GM23248 (cell line): ENCODE results near the gene ACOD1. TPM values are rescaled to one million over a fixed set of nuclear protein-coding genes. Genes with fewer than 3 reads are reported as not detected.
A peak's percentile ranks its signal among the peaks of the same experiment; 100 is the strongest.

Experiments used
- DNase-seq: peaks from one replicate; pipeline ENCODE4 v3.0.0-alpha.2; 2015
- H2AFZ ChIP-seq: fragments of 200-600 bp; sonication (generic); 2 replicates; pipeline ENCODE4 v1.6.1; 2016; ENCODE audit warnings: antibody characterized with exemption
- H3F3A ChIP-seq: fragments of 200-600 bp; sonication (generic); 2 replicates; pipeline ENCODE4 v1.6.1; 2016; ENCODE audit warnings: mild to moderate bottlenecking, antibody characterized with exemption, mixed run types; ENCODE audit not compliant: insufficient read depth
- H3K27ac ChIP-seq: fragments of 200-600 bp; sonication (generic); 2 replicates; pipeline ENCODE4 v1.5.1; 2016; ENCODE audit warnings: mild to moderate bottlenecking
- H3K27me3 ChIP-seq: fragments of 200-600 bp; sonication (generic); replicated peaks from 2 replicates; pipeline ENCODE4 v1.6.1; 2016; ENCODE audit warnings: mild to moderate bottlenecking; ENCODE audit not compliant: insufficient read depth
- H3K36me3 ChIP-seq: fragments of 200-600 bp; sonication (generic); 2 replicates; pipeline ENCODE4 v1.6.1; 2016; ENCODE audit warnings: low read depth, mild to moderate bottlenecking
- H3K4me1 ChIP-seq: fragments of 200-600 bp; sonication (generic); 2 replicates; pipeline ENCODE4 v1.6.1; 2016; ENCODE audit warnings: mild to moderate bottlenecking; ENCODE audit not compliant: insufficient read depth
- H3K4me2 ChIP-seq: fragments of 200-600 bp; sonication (generic); one replicate; pipeline ENCODE4 v1.6.1; 2016; ENCODE audit warnings: mild to moderate bottlenecking; ENCODE audit not compliant: unreplicated experiment
- H3K4me3 ChIP-seq: fragments of 200-600 bp; sonication (generic); 2 replicates; pipeline ENCODE4 v1.5.1; 2016; ENCODE audit warnings: mild to moderate bottlenecking
- H3K79me2 ChIP-seq: fragments of 200-600 bp; sonication (generic); 2 replicates; pipeline ENCODE4 v1.6.1; 2016; ENCODE audit warnings: mild to moderate bottlenecking; ENCODE audit not compliant: insufficient read depth
- H3K9ac ChIP-seq: fragments of 200-600 bp; sonication (generic); 2 replicates; pipeline ENCODE4 v1.6.1; 2016; ENCODE audit warnings: mild to moderate bottlenecking
- H3K9me2 ChIP-seq: fragments of 200-600 bp; sonication (generic); 2 replicates; pipeline ENCODE4 v1.6.1; 2016; ENCODE audit warnings: mixed run types, mild to moderate bottlenecking, moderate library complexity; ENCODE audit not compliant: insufficient read depth
- H3K9me3 ChIP-seq: fragments of 200-600 bp; sonication (generic); one replicate; pipeline ENCODE4 v1.6.1; 2017; ENCODE audit warnings: low read depth
- H4K20me1 ChIP-seq: fragments of 200-600 bp; sonication (generic); 2 replicates; pipeline ENCODE4 v1.6.0; 2016; ENCODE audit not compliant: insufficient read depth
- EZH2 ChIP-seq: fragments of 200-600 bp; sonication (generic); IDR thresholded peaks from 2 replicates; pipeline ENCODE4 v1.6.1; 2018; ENCODE audit warnings: antibody characterized with exemption, mild to moderate bottlenecking; ENCODE audit not compliant: insufficient read depth, poor library complexity, severe bottlenecking
- EZH2phosphoT487 ChIP-seq: fragments of 200-600 bp; sonication (generic); IDR thresholded peaks from 2 replicates; pipeline ENCODE4 v1.6.1; 2018; ENCODE audit warnings: antibody characterized with exemption, moderate library complexity, mild to moderate bottlenecking, low read depth; ENCODE audit not compliant: insufficient read depth
- WGBS, 2 experiments: methylation state at CpG; one replicate each; pipeline ENCODE4 v1.1.6; 2015 to 2017; ENCODE audit warnings: low lambda C conversion rate in 2 of 2, low coverage in 1 of 2; ENCODE audit errors: missing lambda C conversion rate in 2 of 2; 5-methylcytosine and 5-hydroxymethylcytosine counted together
- in situ Hi-C: fragments of 300-500 bp; cut with MboI; formaldehyde crosslinking; loops from 2 replicates; pipeline ENCODE4 v1.15.0; 2020
- polyA plus RNA-seq: library from polyadenylated mRNA; unstranded; fragments of >200 nt; fragmentation: Nextera tagmentation; extraction: Ambion mirVana; gene quantifications from 2 replicates; pipeline ENCODE4 v1.2.1, GENCODE V29; 2016
- total RNA-seq: library from RNA; depleted of rRNA; stranded (reverse); fragments of >200 nt; shearing (Covaris generic); gene quantifications from 2 replicates; pipeline ENCODE4 v1.2.3, GENCODE V29; 2014

ACOD1 gene
- total and polyA plus RNA-seq, 2 experiments from 2014 or later, result not detected

DNA sequence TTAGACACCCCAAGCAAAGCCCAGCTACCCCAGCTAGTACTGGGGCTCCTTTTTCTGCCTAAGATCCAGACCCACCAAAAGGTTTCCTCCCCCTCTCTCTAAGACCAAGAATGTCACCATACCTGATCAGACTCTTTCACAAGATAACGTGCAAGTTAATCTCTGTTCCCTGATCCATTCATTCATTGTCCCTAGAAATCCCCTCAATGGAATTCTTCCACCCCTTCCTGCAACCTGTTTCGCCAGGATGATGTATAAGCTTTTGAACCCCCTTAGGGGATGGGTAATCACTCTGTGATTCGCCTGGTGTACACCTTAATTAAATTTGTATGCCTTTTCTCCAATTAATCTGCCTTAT, 26.3 kb downstream of the ACOD1 start:
- Histone ChIP-seq H2AFZ (no peak overlapping the region), H3K79me2 (no peaks in the 10 kb centered on the region), H3K4me1 (no peaks in the 10 kb centered on the region), H3F3A (no peaks in the 10 kb centered on the region), H3K9me3 (no peaks in the 10 kb centered on the region), H3K27ac (no peak overlapping the region), H3K4me2 (no peak overlapping the region), H3K4me3 (no peak overlapping the region), H3K9ac (no peak overlapping the region), H3K36me3 (no peaks in the 10 kb centered on the region), H3K9me2 (no peaks in the 10 kb centered on the region), H3K27me3 (0 out of 2 replicates have a peak, but pooled peaks cover 3% of the 10 kb centered on the region), H4K20me1 (no peaks in the 10 kb centered on the region)
- DNase-seq, result no peak
- TF ChIP-seq EZH2phosphoT487 (no peak), EZH2 (no peak)
- in situ Hi-C loops, result no loop called here
- WGBS, 2 experiments, result 71 to 80% methylated on average over 3 of the region's 3 CpGs

DNA sequence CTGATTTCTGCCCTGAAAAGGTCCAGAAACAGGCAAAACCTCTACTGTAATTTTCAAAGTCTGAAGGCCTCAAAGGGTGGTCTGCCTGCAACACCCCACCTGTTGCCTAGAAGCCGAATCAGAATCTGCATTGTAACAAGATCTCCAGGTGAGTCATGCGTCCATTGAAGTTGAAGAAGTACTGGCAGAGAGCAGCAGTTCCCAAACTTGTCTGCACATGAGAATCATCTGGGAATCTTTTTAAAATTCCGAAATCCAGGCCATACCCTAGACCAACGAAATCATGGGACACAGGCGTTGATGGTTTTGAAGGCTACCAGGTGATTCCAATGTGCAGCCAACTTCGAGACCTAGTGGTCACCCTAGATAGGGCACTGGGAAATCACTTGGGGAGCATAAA, 27.6 kb downstream of the ACOD1 start:
- in situ Hi-C loops, result no loop called here
- no peaks in the 10 kb centered on the region for H3K4me1 ChIP-seq
- no peaks in the 10 kb centered on the region for H3F3A ChIP-seq
- no peaks in the 10 kb centered on the region for H4K20me1 ChIP-seq
- no peak overlapping the region for H2AFZ ChIP-seq
- H3K27ac ChIP-seq, result no peak overlapping the region
- H3K79me2 ChIP-seq, result no peaks in the 10 kb centered on the region
- no peak overlapping the region for H3K4me3 ChIP-seq
- H3K4me2 ChIP-seq, result no peak overlapping the region
- DNase-seq, result no peak
- H3K9me2 ChIP-seq, result no peaks in the 10 kb centered on the region
- H3K27me3 ChIP-seq, result peaks cover 8% of the 10 kb centered on the region; the same call in 1 of the 2 replicates
- TF ChIP-seq EZH2phosphoT487 (no peak), EZH2 (no peak)
- H3K36me3 ChIP-seq, result no peaks in the 10 kb centered on the region
- 78 to 91% methylated on average over 6 of the region's 6 CpGs for WGBS, 2 experiments
- no peaks in the 10 kb centered on the region for H3K9me3 ChIP-seq
- H3K9ac ChIP-seq, result no peak overlapping the region

DNA sequence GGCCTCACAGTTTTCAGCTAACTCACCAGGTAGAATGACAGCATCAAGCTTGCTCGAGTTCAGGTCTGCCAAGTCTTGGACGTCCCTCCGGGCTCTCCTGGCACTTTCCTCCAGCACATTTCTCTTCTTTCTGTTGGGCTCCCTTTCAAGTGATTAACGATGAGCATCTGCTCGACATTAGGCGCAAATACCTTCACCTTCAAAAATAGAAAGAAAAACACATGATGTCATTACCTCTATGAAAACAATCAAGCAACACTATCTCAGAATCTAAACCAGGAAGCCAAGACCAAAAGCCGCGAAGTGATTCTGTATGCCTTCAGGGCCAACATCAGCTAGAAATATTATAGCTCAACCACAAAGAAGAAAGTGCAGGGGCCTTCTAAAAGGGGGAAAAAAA, 28.2 kb downstream of the ACOD1 start:
- DNase-seq, result no peak
- TF ChIP-seq EZH2phosphoT487, result no peak
- no peak for TF ChIP-seq EZH2

DNA sequence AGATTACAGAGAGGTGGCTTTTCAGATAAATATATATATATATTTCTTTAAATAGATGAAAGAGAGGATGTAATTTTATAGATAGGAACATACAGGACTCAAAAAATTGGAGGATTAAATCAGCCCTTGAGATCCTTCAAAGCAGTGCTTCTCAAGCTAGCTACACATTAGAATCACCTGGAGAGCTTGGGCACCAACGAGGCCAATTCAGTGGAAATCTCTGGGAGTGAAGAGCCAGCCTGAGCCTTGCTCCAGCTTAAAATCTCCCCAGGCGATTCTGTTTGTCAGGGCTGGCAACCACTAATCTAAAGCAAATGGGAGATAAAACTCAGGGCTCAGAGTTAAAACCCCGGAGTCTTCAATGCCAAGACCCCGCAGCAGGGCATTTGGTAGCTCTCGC, 28.6 kb downstream of the ACOD1 start:
- Histone ChIP-seq H3K9me2 (no peaks in the 10 kb centered on the region), H3K4me1 (no peaks in the 10 kb centered on the region), H2AFZ (no peak overlapping the region), H3K9ac (no peak overlapping the region), H3K4me3 (no peak overlapping the region), H3K27me3 (peaks cover 15% of the 10 kb centered on the region), H4K20me1 (no peaks in the 10 kb centered on the region), H3K36me3 (no peaks in the 10 kb centered on the region), H3K79me2 (no peaks in the 10 kb centered on the region), H3K9me3 (no peaks in the 10 kb centered on the region), H3K4me2 (no peak overlapping the region), H3K27ac (no peak overlapping the region), H3F3A (no peaks in the 10 kb centered on the region)
- TF ChIP-seq EZH2phosphoT487 (no peak), EZH2 (no peak)
- in situ Hi-C loops, result no loop called here
- DNase-seq, result no peak
- 82 to 84% methylated on average over 5 of the region's 5 CpGs for WGBS, 2 experiments

More for the DNA sequence above, 28.2 kb downstream of the ACOD1 start:
- Histone ChIP-seq H3K4me3 (no peak overlapping the region), H3K36me3 (no peaks in the 10 kb centered on the region), H3K4me2 (no peak overlapping the region), H3K9me2 (no peaks in the 10 kb centered on the region), H2AFZ (no peak overlapping the region), H3K4me1 (no peaks in the 10 kb centered on the region), H3K9me3 (no peaks in the 10 kb centered on the region), H3K27me3 (peaks cover 13% of the 10 kb centered on the region), H3F3A (no peaks in the 10 kb centered on the region), H3K9ac (no peak overlapping the region), H3K27ac (no peak overlapping the region), H3K79me2 (no peaks in the 10 kb centered on the region), H4K20me1 (no peaks in the 10 kb centered on the region)
- in situ Hi-C loops, result no loop called here
- WGBS, 2 experiments, result 80 to 86% methylated on average over 8 of the region's 8 CpGs

DNA sequence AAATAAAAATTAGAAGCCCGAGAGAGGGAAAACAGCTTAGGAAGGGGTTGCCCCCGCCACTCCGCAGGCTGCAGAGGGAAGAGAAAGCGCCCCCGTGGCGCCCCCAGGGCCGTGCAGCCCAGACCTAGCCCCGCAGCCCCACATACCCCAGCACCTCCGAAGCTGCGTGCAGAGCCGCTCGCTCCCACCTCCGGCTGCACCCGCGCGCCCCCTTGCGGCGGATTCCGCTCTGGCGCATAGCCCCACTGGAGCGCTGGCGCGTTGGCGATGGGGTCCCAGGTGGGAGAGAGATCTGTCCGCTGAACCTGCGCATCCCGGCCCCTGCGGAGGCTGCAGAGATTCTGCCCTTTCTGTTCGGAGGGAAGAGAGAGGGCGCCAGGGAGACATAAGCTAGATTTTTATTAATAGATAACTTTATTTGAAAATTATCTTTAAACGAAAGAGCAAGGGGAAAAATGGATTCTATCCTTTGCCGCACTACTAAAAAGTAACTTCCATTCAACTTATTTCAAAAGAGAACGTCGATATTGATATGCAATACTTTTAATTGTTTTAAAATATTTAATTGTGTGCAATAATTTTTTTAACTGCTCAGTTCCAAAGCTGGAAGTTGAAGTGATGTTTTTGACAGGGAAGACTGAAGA, 31.9 kb downstream of the ACOD1 start:
- in situ Hi-C loops, result no loop called here
- peak; percentile 78 for DNase-seq
- 2 to 3% methylated on average over 33 to 34 of the region's 34 CpGs for WGBS, 2 experiments
- Histone ChIP-seq H3K4me2 (peak overlapping the region; percentile 92), H3K79me2 (no peaks in the 10 kb centered on the region), H3K9me2 (no peaks in the 10 kb centered on the region), H3K36me3 (no peaks in the 10 kb centered on the region), H3K9ac (peak overlapping the region; percentile 31; the same call in 1 of the 2 replicates), H3K27me3 (peaks cover 12% of the 10 kb centered on the region), H2AFZ (peak overlapping the region; percentile 69), H3K27ac (no peak overlapping the region), H3K4me3 (peak overlapping the region; percentile 60), H3F3A (no peaks in the 10 kb centered on the region), H3K4me1 (no peaks in the 10 kb centered on the region), H4K20me1 (no peaks in the 10 kb centered on the region), H3K9me3 (no peaks in the 10 kb centered on the region)
- TF ChIP-seq EZH2phosphoT487 (no peak), EZH2 (no peak)
